Mesodermal cell (in vitro differentiated cells): Measurements from ENCODE around the gene MYZAP.
"Not testable (repeated sequence)": the region's sequence is repeated elsewhere in the genome, so short reads cannot be mapped to it uniquely, and the experiment has no call there.

Source experiments
- H3K27ac ChIP-seq: 2 replicates; pipeline ENCODE4 v1.7.0; 2013; ENCODE audit warnings: mild to moderate bottlenecking, low read depth, low read length, moderate library complexity; ENCODE audit not compliant: severe bottlenecking
- H3K36me3 ChIP-seq: 2 replicates; pipeline ENCODE4 v1.7.1; 2013; ENCODE audit warnings: mild to moderate bottlenecking, low read length, moderate library complexity; ENCODE audit not compliant: control insufficient read depth, insufficient read depth
- H3K4me1 ChIP-seq: one replicate; pipeline ENCODE4 v1.7.1; 2013; ENCODE audit warnings: mild to moderate bottlenecking, low read length; ENCODE audit not compliant: insufficient read depth, control insufficient read depth, poor library complexity, severe bottlenecking
- H3K4me3 ChIP-seq: 2 replicates; pipeline ENCODE4 v1.7.0; 2013; ENCODE audit warnings: low read length, control low read depth, mild to moderate bottlenecking; ENCODE audit not compliant: insufficient read depth, poor library complexity, severe bottlenecking; ENCODE audit errors: extremely low read depth
- H3K9me3 ChIP-seq: 2 replicates; pipeline ENCODE4 v1.7.1; 2013; ENCODE audit warnings: mild to moderate bottlenecking, low read length, moderate library complexity; ENCODE audit not compliant: control insufficient read depth
- WGBS, 2 experiments: methylation state at CpG; one replicate each; pipeline ENCODE4 v1.1.5; 2013; ENCODE audit warnings: missing lambda C conversion rate in 2 of 2; ENCODE audit not compliant: insufficient coverage in 2 of 2; 5-methylcytosine and 5-hydroxymethylcytosine counted together

MYZAP gene

DNA sequence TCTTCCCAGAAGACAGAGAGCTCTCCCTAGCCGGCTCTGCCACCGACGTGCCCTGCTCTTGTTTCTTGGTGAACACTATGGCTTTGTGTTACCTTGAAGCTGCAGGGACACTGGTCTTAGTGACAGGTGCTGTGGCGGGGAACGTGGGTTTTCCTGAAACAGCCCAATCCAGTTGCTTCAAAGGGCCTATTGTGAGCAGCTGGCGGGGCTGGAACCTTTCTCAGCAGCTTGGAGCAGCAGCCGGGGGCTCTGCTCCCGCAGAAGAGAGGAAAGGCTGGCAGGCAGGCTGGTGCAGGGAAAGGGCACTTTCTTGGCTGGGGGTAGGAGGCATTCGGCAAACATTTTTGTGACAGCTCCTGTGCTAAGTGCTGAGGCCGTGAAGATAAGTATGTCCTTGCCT, 12.8 kb downstream of the MYZAP start:
- no peaks in the 10 kb centered on the region for H3K36me3 ChIP-seq
- no peak overlapping the region for H3K4me3 ChIP-seq
- WGBS, 2 experiments: 80 to 92% methylated on average over 6 to 9 of the region's 10 CpGs
- H3K27ac ChIP-seq: no peak overlapping the region
- no peaks in the 10 kb centered on the region for H3K4me1 ChIP-seq
- no peaks in the 10 kb centered on the region for H3K9me3 ChIP-seq

- no peak overlapping the region for H3K27ac ChIP-seq
- WGBS, 2 experiments: no CpG with 5 or more reads among the region's 1 CpG
- no peaks in the 10 kb centered on the region for H3K9me3 ChIP-seq
- H3K36me3 ChIP-seq: no peaks in the 10 kb centered on the region
- H3K4me3 ChIP-seq: no peak overlapping the region
- peaks cover 3% of the 10 kb centered on the region for H3K4me1 ChIP-seq
These were observed 13.8 kb downstream of the MYZAP start for GRCh38 chr15:57605491-57605890.

- no peaks in the 10 kb centered on the region for H3K9me3 ChIP-seq
- peaks cover 3% of the 10 kb centered on the region for H3K4me1 ChIP-seq
- no peak overlapping the region for H3K4me3 ChIP-seq
- H3K36me3 ChIP-seq: no peaks in the 10 kb centered on the region
- WGBS, 2 experiments: 100% methylated on average over 1 of the region's 2 CpGs; no CpG with 5 or more reads in 1 of the 2 experiments
- no peak overlapping the region for H3K27ac ChIP-seq
These were observed 14.3 kb downstream of the MYZAP start for GRCh38 chr15:57606048-57606447.

GRCh38 chr15:57606816-57607215, 15.1 kb downstream of the MYZAP start:
- Histone ChIP-seq H3K27ac (no peak overlapping the region), H3K4me3 (no peak overlapping the region)

GRCh38 chr15:57607570-57608000, 15.9 kb downstream of the MYZAP start:
- Histone ChIP-seq H3K4me3 (no peak overlapping the region), H3K4me1 (peaks cover 3% of the 10 kb centered on the region), H3K9me3 (no peaks in the 10 kb centered on the region), H3K36me3 (no peaks in the 10 kb centered on the region), H3K27ac (no peak overlapping the region)
- WGBS, 2 experiments: 93 to 100% methylated on average over 3 of the region's 3 CpGs

More at GRCh38 chr15:57606816-57607215, 15.1 kb downstream of the MYZAP start:
- 100% methylated on average over 1 of the region's 1 CpG for WGBS, 2 experiments
- Histone ChIP-seq H3K9me3 (no peaks in the 10 kb centered on the region), H3K36me3 (no peaks in the 10 kb centered on the region), H3K4me1 (peaks cover 3% of the 10 kb centered on the region)

DNA sequence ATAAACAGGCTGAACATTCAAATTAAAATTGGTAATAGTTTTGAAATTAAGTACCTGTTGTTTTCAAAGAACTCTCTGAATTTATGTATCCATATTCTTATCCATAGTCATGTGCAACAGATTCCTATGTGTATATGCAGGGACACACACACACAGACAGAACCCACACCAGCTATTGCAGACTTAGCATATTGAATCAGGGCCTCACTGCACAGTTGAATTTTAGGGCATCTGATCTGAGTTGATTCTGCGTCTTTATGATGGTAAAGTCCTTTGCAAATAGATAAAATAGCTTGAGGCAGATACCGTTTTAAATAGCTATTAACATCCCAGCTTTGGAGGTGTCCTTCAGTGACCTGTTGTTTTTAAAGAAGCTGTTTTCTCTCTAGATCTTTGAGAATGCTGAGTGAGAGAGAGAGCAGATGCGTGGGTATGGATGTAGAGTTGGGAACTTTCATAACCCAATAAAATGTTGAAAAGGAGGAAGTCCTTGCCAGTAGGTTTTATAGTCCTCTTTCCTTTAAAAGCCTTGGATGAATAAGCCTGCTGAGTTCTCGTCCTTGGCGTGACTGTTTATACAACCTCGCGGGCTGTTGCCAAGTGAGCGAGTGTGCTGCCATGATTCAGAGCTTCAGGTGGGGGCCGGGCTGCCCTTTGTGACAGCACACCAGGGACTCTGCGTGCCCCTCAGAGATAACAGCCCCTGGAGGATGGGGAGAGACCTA, 18.3 kb downstream of the MYZAP start:
- H3K9me3 ChIP-seq: no peaks in the 10 kb centered on the region
- no peak overlapping the region for H3K27ac ChIP-seq
- no peaks in the 10 kb centered on the region for H3K36me3 ChIP-seq
- H3K4me1 ChIP-seq: peaks cover 3% of the 10 kb centered on the region
- 80 to 86% methylated on average over 6 to 9 of the region's 10 CpGs for WGBS, 2 experiments
- H3K4me3 ChIP-seq: no peak overlapping the region

- Histone ChIP-seq H3K4me1 (peaks cover 3% of the 10 kb centered on the region), H3K9me3 (no peaks in the 10 kb centered on the region), H3K36me3 (no peaks in the 10 kb centered on the region), H3K27ac (no peak overlapping the region), H3K4me3 (no peak overlapping the region)
- WGBS, 2 experiments: 83% methylated on average over 6 to 7 of the region's 7 CpGs
These were observed 19.4 kb downstream of the MYZAP start for GRCh38 chr15:57611123-57611522.

GRCh38 chr15:57611938-57612337, 20.2 kb downstream of the MYZAP start:
- no peak overlapping the region for H3K4me3 ChIP-seq
- no peaks in the 10 kb centered on the region for H3K36me3 ChIP-seq
- no peaks in the 10 kb centered on the region for H3K9me3 ChIP-seq
- peaks cover 3% of the 10 kb centered on the region for H3K4me1 ChIP-seq
- 64 to 71% methylated on average over 2 of the region's 3 CpGs for WGBS, 2 experiments
- H3K27ac ChIP-seq: no peak overlapping the region

DNA sequence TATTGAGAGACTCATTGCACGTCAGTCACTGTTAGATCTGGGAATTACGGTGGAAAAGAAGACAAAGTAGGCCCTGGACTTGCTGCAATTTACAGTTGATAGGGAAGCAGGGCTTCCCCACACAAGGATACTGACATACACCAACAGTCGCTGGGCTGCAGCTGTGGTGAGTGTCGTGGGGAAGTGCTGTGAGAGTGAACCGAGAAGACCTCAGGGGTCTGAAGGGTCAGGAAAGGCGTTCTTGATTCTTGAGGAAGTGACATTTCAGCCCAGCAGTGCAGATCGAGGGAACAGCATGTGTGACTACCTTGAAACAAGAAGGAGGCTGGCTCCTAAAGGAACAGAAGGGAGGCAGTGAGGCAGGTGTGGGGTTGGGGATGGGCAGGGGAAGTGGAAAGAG, 22.5 kb downstream of the MYZAP start:
- H3K9me3 ChIP-seq: no peaks in the 10 kb centered on the region
- no peaks in the 10 kb centered on the region for H3K36me3 ChIP-seq
- WGBS, 2 experiments: 90 to 96% methylated on average over 2 to 4 of the region's 7 CpGs
- peaks cover 3% of the 10 kb centered on the region for H3K4me1 ChIP-seq
- no peak overlapping the region for H3K4me3 ChIP-seq
- H3K27ac ChIP-seq: no peak overlapping the region

- H3K9me3 ChIP-seq, H3K4me1 ChIP-seq, H3K4me3 ChIP-seq, H3K36me3 ChIP-seq, H3K27ac ChIP-seq: not testable (repeated sequence)
- 89 to 97% methylated on average over 6 of the region's 8 CpGs for WGBS, 2 experiments
These were observed 24.3 kb downstream of the MYZAP start for GRCh38 chr15:57615951-57616496.

- H3K9me3 ChIP-seq: no peaks in the 10 kb centered on the region
- H3K36me3 ChIP-seq: no peaks in the 10 kb centered on the region
- H3K4me1 ChIP-seq: no peaks in the 10 kb centered on the region
- H3K4me3 ChIP-seq: no peak overlapping the region
- H3K27ac ChIP-seq: no peak overlapping the region
- WGBS, 2 experiments: no CpG with 5 or more reads among the region's 1 CpG
These were observed 26.6 kb downstream of the MYZAP start for GRCh38 chr15:57618325-57618724.
